Endothelial cell of umbilical vein (primary cell): ENCODE measurements around the gene PCGF2. TPM values are rescaled to one million over a fixed set of nuclear protein-coding genes. Genes with fewer than 3 reads are reported as not detected.

ENCODE experiments used
- BruUV-seq: library from RNA; stranded (reverse); fragments of 400-500 nt; replicated peaks from 2 replicates; lab custom pipeline; 2021; lab: Mats Ljungman, UMichigan
- CTCF ChIA-PET: fragments of 300-600, 350-600 bp; sonication (Branson Sonifier 250); formaldehyde crosslinking; loops from one replicate; lab custom pipeline; 2021; ENCODE audit warnings: antibody characterized with exemption, inconsistent platforms; lab: Charles Lee
- POLR2A ChIA-PET: fragments of 300-600, 350-600 bp; sonication (Branson Sonifier 250); formaldehyde crosslinking; loops from one replicate; lab custom pipeline; 2021; ENCODE audit warnings: antibody characterized with exemption, inconsistent platforms; lab: Charles Lee
- DNase-seq: peaks from one replicate; pipeline ENCODE4 v3.0.0-alpha.2; 2011; ENCODE audit warnings: low read depth, low spot score
- FAIRE-seq: peaks from 2 replicates; lab custom pipeline; 2011; peaks lifted over from hg19 to GRCh38; lab: Jason Lieb, UNC
- H2AFZ ChIP-seq: 2 replicates; pipeline ENCODE4 v1.6.0; 2012; ENCODE audit warnings: low read depth, low read length, control low read depth, inconsistent platforms
- H3K27ac ChIP-seq: 2 replicates; pipeline ENCODE4 v1.5.1; 2011; ENCODE audit warnings: low read depth, mild to moderate bottlenecking, control low read depth, low read length, moderate library complexity; ENCODE audit not compliant: insufficient read depth
- H3K27me3 ChIP-seq, 2 experiments: 2 replicates each; pipeline versions ENCODE4 v1.6.0 to v1.6.1; 2011; ENCODE audit warnings: low read length in 2 of 2, mixed read lengths in 1 of 2; ENCODE audit not compliant: control insufficient read depth in 2 of 2, insufficient read depth in 2 of 2
- H3K36me3 ChIP-seq, 2 experiments: 2 replicates in 1 of 2; 3 replicates in 1 of 2; pipeline ENCODE4 v1.5.1; 2011; ENCODE audit warnings: low read length in 2 of 2, mild to moderate bottlenecking in 1 of 2, moderate library complexity in 1 of 2; ENCODE audit not compliant: control insufficient read depth in 2 of 2, insufficient read depth in 2 of 2; ENCODE audit errors: extremely low read depth in 1 of 2
- H3K4me1 ChIP-seq: 3 replicates; pipeline ENCODE4 v1.5.1; 2011; ENCODE audit warnings: mild to moderate bottlenecking, low read length; ENCODE audit not compliant: control insufficient read depth, insufficient read depth; ENCODE audit errors: extremely low read depth
- H3K4me2 ChIP-seq: 2 replicates; pipeline ENCODE4 v1.6.1; 2011; ENCODE audit warnings: low read length, control low read depth, mixed read lengths; ENCODE audit not compliant: insufficient read depth
- H3K4me3 ChIP-seq, 3 experiments: fragments of 200-600 bp in 1 of 3; sonication (generic), shearing (Covaris generic) in 1 of 3; replicated peaks in 1 of 3; 2 replicates each; pipeline ENCODE4 v1.5.1; 2011 to 2016; ENCODE audit warnings: control low read depth in 3 of 3, low read length in 3 of 3, mild to moderate bottlenecking in 2 of 3, inconsistent platforms in 1 of 3, low read depth in 1 of 3, moderate library complexity in 1 of 3; ENCODE audit not compliant: insufficient read depth in 1 of 3
- H3K79me2 ChIP-seq: 2 replicates; pipeline ENCODE4 v1.6.0; 2012; ENCODE audit warnings: low read length, inconsistent platforms; ENCODE audit not compliant: control insufficient read depth, insufficient read depth
- H3K9ac ChIP-seq: replicated peaks from 2 replicates; pipeline ENCODE3; 2011; ENCODE audit warnings: low read length, control low read depth; ENCODE audit not compliant: insufficient read depth; ENCODE audit errors: extremely low read depth
- H3K9me1 ChIP-seq: replicated peaks from 3 replicates; pipeline ENCODE4 v1.6.0; 2011; ENCODE audit warnings: mild to moderate bottlenecking, low read length; ENCODE audit not compliant: control insufficient read depth, insufficient read depth; ENCODE audit errors: extremely low read depth
- H3K9me3 ChIP-seq: replicated peaks from 2 replicates; pipeline ENCODE4 v1.5.1; 2012; ENCODE audit warnings: low read length, inconsistent platforms; ENCODE audit not compliant: control insufficient read depth, insufficient read depth
- H4K20me1 ChIP-seq: replicated peaks from 2 replicates; pipeline ENCODE3; 2011; ENCODE audit warnings: mild to moderate bottlenecking, low read length; ENCODE audit not compliant: control insufficient read depth, insufficient read depth; ENCODE audit errors: extremely low read depth
- CTCF ChIP-seq, 2 donors: IDR thresholded peaks; 1 replicate in 1 of 2; 2 replicates in 1 of 2; pipeline ENCODE4 v1.5.1; 2011; ENCODE audit warnings: low read length in 2 of 2, mild to moderate bottlenecking in 2 of 2, moderate library complexity in 2 of 2, control low read depth in 1 of 2, inconsistent platforms in 1 of 2, low read depth in 1 of 2; ENCODE audit not compliant: insufficient read depth in 1 of 2; ENCODE audit errors: extremely low read depth in 1 of 2
- EZH2 ChIP-seq: IDR thresholded peaks from 2 replicates; pipeline ENCODE4 v1.6.1; 2012; ENCODE audit warnings: borderline replicate concordance, low read depth, mild to moderate bottlenecking, moderate library complexity, low read length, inconsistent platforms; ENCODE audit not compliant: severe bottlenecking
- FOS ChIP-seq: IDR thresholded peaks from 2 replicates; pipeline ENCODE4 v1.6.1; 2011; ENCODE audit warnings: mild to moderate bottlenecking, low read length, moderate library complexity, borderline replicate concordance; ENCODE audit not compliant: insufficient read depth
- GATA2 ChIP-seq: IDR thresholded peaks from 2 replicates; pipeline ENCODE4 v1.7.0; 2011; ENCODE audit warnings: low read depth, mild to moderate bottlenecking, moderate library complexity, mixed read lengths, low read length; ENCODE audit not compliant: insufficient read length, insufficient read depth
- JUN ChIP-seq: IDR thresholded peaks from 2 replicates; pipeline ENCODE4 v1.6.1; 2011; ENCODE audit warnings: borderline replicate concordance, low read depth; ENCODE audit not compliant: insufficient read length, insufficient read depth
- MAX ChIP-seq: IDR thresholded peaks from 2 replicates; pipeline ENCODE4 v1.6.1; 2011; ENCODE audit not compliant: insufficient read depth, insufficient read length
- MYC ChIP-seq: IDR thresholded peaks from one replicate; pipeline ENCODE4 v1.6.1; 2011; ENCODE audit warnings: mild to moderate bottlenecking, low read depth, low read length
- POLR2A ChIP-seq: IDR thresholded peaks from 2 replicates; pipeline ENCODE4 v1.6.1; 2012; ENCODE audit warnings: low read depth, mild to moderate bottlenecking, control low read depth, low read length
- POLR2AphosphoS5 ChIP-seq: IDR thresholded peaks from 2 replicates; pipeline ENCODE4 v1.6.1; 2012; ENCODE audit warnings: low read depth, mild to moderate bottlenecking, control low read depth, low read length, moderate library complexity; ENCODE audit not compliant: insufficient read depth
- dilution Hi-C: fragments of 300-500 bp; cut with MboI; formaldehyde crosslinking; loops from one replicate; pipeline ENCODE4 v1.15.0; 2019; ENCODE audit warnings: low sequenced_read_pairs; ENCODE audit not compliant: extremely low pct_ligation_motif_present
- intact Hi-C: fragments of 100-400 bp; cut with micrococcal nuclease; formaldehyde crosslinking; loops from one replicate; pipeline ENCODE4 v1.10.0; 2022
- polyA plus RNA-seq, 4 experiments: library from polyadenylated mRNA; depleted of rRNA in 3 of 4; stranded (reverse) in 3 of 4; unstranded in 1 of 4; fragments of >200 nt; gene quantifications; 2 replicates each; pipeline versions ENCODE4 v1.2.1 to v1.2.3, GENCODE V29; 2011 to 2012; ENCODE audit warnings: missing spikeins in 1 of 4
- total RNA-seq: library from RNA; stranded (reverse); gene quantifications from 2 replicates; pipeline ENCODE4 v1.2.3, GENCODE V29; 2021

Gene PCGF2
- total and polyA plus RNA-seq, 2 donors (not counting 3 experiments of a cell fraction or from before 2014, with no cell fraction given), result 39.8 to 78.4 TPM

GRCh38 chr17:38725066-38725465 is 23.1 kb downstream of the PCGF2 start:
- POLR2A ChIA-PET, result interaction anchor here (0.7 kb wide), 1 partner anchor 30 kb away, joined by 3 read pairs; no protein-coding TSS in a partner anchor
- peaks cover 10% of the 10 kb centered on the region for H3K4me1 ChIP-seq
- H2AFZ ChIP-seq, result no peak overlapping the region
- no peaks in the 10 kb centered on the region for H3K27me3 ChIP-seq
- no peak overlapping the region for H3K27ac ChIP-seq
- no peaks in the 10 kb centered on the region for H3K9me1 ChIP-seq
- no peaks in the 10 kb centered on the region for H3K79me2 ChIP-seq
- no peaks in the 10 kb centered on the region for H4K20me1 ChIP-seq
- no peak for FAIRE-seq
- peaks cover 5 to 11% of the 10 kb centered on the region in 2 experiments for H3K36me3 ChIP-seq
- CTCF ChIA-PET, result interaction anchor here (1.4 to 2.5 kb wide), 3 partner anchors 10 to 48 kb away, joined by 4 to 17 read pairs (median 6); no protein-coding TSS in a partner anchor
- intact Hi-C loops, result no loop called here
- TF ChIP-seq POLR2AphosphoS5 (no peak), POLR2A (no peak), JUN (no peak), GATA2 (no peak), MAX (no peak), EZH2 (no peak), MYC (no peak), FOS (no peak), CTCF (IDR thresholded peaks at IDR 0.05; ENCODE audit: extremely low read depth in 1 of 2, insufficient read depth in 1 of 2, low read depth in 1 of 2, low read length in 2 of 2) (no peak)
- no peak overlapping the region for H3K9ac ChIP-seq
- H3K9me3 ChIP-seq, result no peaks in the 10 kb centered on the region
- no TSS peak for BruUV-seq
- no peak for DNase-seq
- dilution Hi-C loops, result no loop called here
- H3K4me3 ChIP-seq, result no peak overlapping the region
- no peak overlapping the region for H3K4me2 ChIP-seq
